Prostate gland (tissue), 2 donors: ENCODE measurements around the gene ABCC4. TPM values are rescaled to one million over a fixed set of nuclear protein-coding genes. Genes with fewer than 3 reads are reported as not detected.

ENCODE experiments used
- DNase-seq: peaks from one replicate; pipeline ENCODE4 v3.0.0-alpha.2; 2019; ENCODE audit warnings: low spot score
- H3K27ac ChIP-seq, 2 donors: fragments of 200-600 bp; sonication (generic); 2 replicates each; pipeline ENCODE4 v1.5.1; 2017 to 2019
- H3K27me3 ChIP-seq: fragments of 200-600 bp; sonication (generic); replicated peaks from 2 replicates; pipeline ENCODE4 v1.5.1; 2019; ENCODE audit not compliant: insufficient read depth
- H3K36me3 ChIP-seq, 2 donors: fragments of 200-600 bp; sonication (generic); 1 replicate in 1 of 2; 2 replicates in 1 of 2; pipeline versions ENCODE4 v1.5.1 to v1.8.1; 2017 to 2019
- H3K4me1 ChIP-seq: fragments of 200-600 bp; sonication (generic); replicated peaks from 2 replicates; pipeline ENCODE4 v1.5.1; 2019
- H3K4me3 ChIP-seq, 2 donors: fragments of 200-600 bp; sonication (generic); 2 replicates each; pipeline ENCODE4 v1.5.1; 2017 to 2019
- H3K9me3 ChIP-seq: fragments of 200-600 bp; sonication (generic); 2 replicates; pipeline ENCODE4 v1.5.1; 2017
- CTCF ChIP-seq, 4 experiments: fragments of 200-600 bp in 2 of 4; fragments of 450-650 bp in 2 of 4; sonication (generic) in 2 of 4; IDR thresholded peaks; 1 replicate in 3 of 4; 2 replicates in 1 of 4; pipeline ENCODE4 v1.5.1; 2016 to 2019; ENCODE audit warnings: antibody characterized with exemption in 4 of 4, mild to moderate bottlenecking in 2 of 4, moderate library complexity in 2 of 4
- POLR2A ChIP-seq: fragments of 450-650 bp; IDR thresholded peaks from one replicate; pipeline ENCODE4 v1.6.1; 2016; ENCODE audit warnings: antibody characterized with exemption, mild to moderate bottlenecking
- POLR2AphosphoS5 ChIP-seq: sonication (generic); formaldehyde crosslinking; IDR thresholded peaks from one replicate; pipeline ENCODE4 v1.6.1; 2017; ENCODE audit warnings: antibody characterized with exemption
- WGBS: methylation state at CpG from one replicate; pipeline ENCODE4 v1.1.5; 2018; 5-methylcytosine and 5-hydroxymethylcytosine counted together
- intact Hi-C: fragments of 100-400 bp; cut with DNase I; formaldehyde crosslinking; loops from one replicate; pipeline ENCODE4 v1.14.2; 2022
- total RNA-seq, 2 donors: library from RNA; depleted of rRNA; stranded (reverse); fragments of >200 nt; gene quantifications; one replicate each; pipeline ENCODE4 v1.1.0, GENCODE V29; 2016

The ABCC4 gene
- total RNA-seq, 2 donors from 2014 or later, result 33.3 to 48.4 TPM

GRCh38 chr13:95239283-95239682 lies 62.0 kb downstream of the ABCC4 start:
- peak overlapping the region in 1 of 2 donors; percentile 1 for H3K27ac ChIP-seq
- no peaks in the 10 kb centered on the region for H3K9me3 ChIP-seq
- intact Hi-C loops, result no loop called here
- no peak overlapping the region for H3K4me3 ChIP-seq
- no peaks in the 10 kb centered on the region for H3K36me3 ChIP-seq
- no peaks in the 10 kb centered on the region for H3K4me1 ChIP-seq
- no peaks in the 10 kb centered on the region for H3K27me3 ChIP-seq
- WGBS, result 60% methylated on average over 2 of the region's 2 CpGs
- TF ChIP-seq POLR2AphosphoS5, result no peak
- no peak for TF ChIP-seq CTCF (IDR thresholded peaks at IDR 0.05)
- TF ChIP-seq POLR2A, result no peak
- no peak for DNase-seq

- TF ChIP-seq POLR2A (no peak), CTCF (IDR thresholded peaks at IDR 0.05) (no peak), POLR2AphosphoS5 (no peak)
- DNase-seq, result no peak
- Histone ChIP-seq H3K27ac (peak overlapping the region in 1 of 2 donors; percentile 76), H3K27me3 (no peaks in the 10 kb centered on the region), H3K36me3 (no peaks in the 10 kb centered on the region), H3K9me3 (no peaks in the 10 kb centered on the region), H3K4me3 (no peak overlapping the region), H3K4me1 (no peaks in the 10 kb centered on the region)
- intact Hi-C loops, result no loop called here
- WGBS, result 96% methylated on average over 7 of the region's 7 CpGs
These were observed 63.9 kb downstream of the ABCC4 start for GRCh38 chr13:95237310-95237870.

GRCh38 chr13:95236774-95237173 lies 64.5 kb downstream of the ABCC4 start:
- DNase-seq, result no peak
- H3K9me3 ChIP-seq, result no peaks in the 10 kb centered on the region
- H3K27me3 ChIP-seq, result no peaks in the 10 kb centered on the region
- intact Hi-C loops, result no loop called here
- H3K4me3 ChIP-seq, result no peak overlapping the region
- peak overlapping the region; percentile 38 to 76 for H3K27ac ChIP-seq
- no peaks in the 10 kb centered on the region for H3K4me1 ChIP-seq
- no peak for TF ChIP-seq POLR2AphosphoS5
- TF ChIP-seq POLR2A, result no peak
- TF ChIP-seq CTCF (IDR thresholded peaks at IDR 0.05), result no peak
- no peaks in the 10 kb centered on the region for H3K36me3 ChIP-seq
- 71% methylated on average over 9 of the region's 9 CpGs for WGBS

- WGBS, result 54% methylated on average over 7 of the region's 7 CpGs
- DNase-seq, result no peak
- TF ChIP-seq CTCF (IDR thresholded peaks at IDR 0.05), result no peak
- TF ChIP-seq POLR2A, result no peak
- TF ChIP-seq POLR2AphosphoS5, result no peak
- no peaks in the 10 kb centered on the region for H3K9me3 ChIP-seq
- no peaks in the 10 kb centered on the region for H3K27me3 ChIP-seq
- peak overlapping the region; percentile 52 to 76 for H3K27ac ChIP-seq
- H3K36me3 ChIP-seq, result no peaks in the 10 kb centered on the region
- intact Hi-C loops, result no loop called here
- no peak overlapping the region for H3K4me3 ChIP-seq
- no peaks in the 10 kb centered on the region for H3K4me1 ChIP-seq
These were observed 65.3 kb downstream of the ABCC4 start for GRCh38 chr13:95235974-95236373.

GRCh38 chr13:95235199-95235756 lies 66.0 kb downstream of the ABCC4 start:
- WGBS, result 34% methylated on average over 3 of the region's 3 CpGs
- no peak for TF ChIP-seq POLR2A
- peak; percentile 24 for TF ChIP-seq POLR2AphosphoS5
- DNase-seq, result no peak
- Histone ChIP-seq H3K4me3 (no peak overlapping the region), H3K36me3 (no peaks in the 10 kb centered on the region), H3K9me3 (no peaks in the 10 kb centered on the region), H3K27ac (peak overlapping the region; percentile 52 to 76), H3K4me1 (no peaks in the 10 kb centered on the region), H3K27me3 (no peaks in the 10 kb centered on the region)
- intact Hi-C loops, result no loop called here
